ENCODE results near the gene VPS52. TPM values are rescaled to one million over a fixed set of nuclear protein-coding genes. Genes with fewer than 3 reads are reported as not detected.
A peak's percentile ranks its signal among the peaks of the same experiment; 100 is the strongest.
"Not testable (repeated sequence)": the region's sequence is repeated elsewhere in the genome, so short reads cannot be mapped to it uniquely, and the experiment has no call there.

The VPS52 gene
- total RNA-seq, 1 donor from 2014 or later: 36.0 TPM

GRCh38 chr6:33273129-33273923 lies 1.6 kb upstream of the VPS52 start:
- peak overlapping the region; percentile 100 for H3K27ac Mint-ChIP-seq (ENCODE audit: unreplicated experiment)
- H3K9me3 Mint-ChIP-seq (ENCODE audit: low read depth): no peaks in the 10 kb centered on the region
- no peaks in the 10 kb centered on the region for H3K27me3 Mint-ChIP-seq (ENCODE audit: low read depth)
- no peak for DNase-seq (ENCODE audit: low spot score)
- peaks cover 25% of the 10 kb centered on the region for H3K36me3 Mint-ChIP-seq (ENCODE audit: low read depth)
- H3K4me1 Mint-ChIP-seq (ENCODE audit: low read depth): peaks cover 67% of the 10 kb centered on the region
- TF ChIP-seq CTCF (IDR thresholded peaks at IDR 0.05): no peak
- H3K4me3 Mint-ChIP-seq (ENCODE audit: unreplicated experiment): peak overlapping the region; percentile 94

- Mint-ChIP-seq H3K36me3 (ENCODE audit: low read depth) (peaks cover 29% of the 10 kb centered on the region), H3K4me3 (ENCODE audit: unreplicated experiment) (peak overlapping the region; percentile 94), H3K4me1 (ENCODE audit: low read depth) (peaks cover 63% of the 10 kb centered on the region), H3K9me3 (ENCODE audit: low read depth) (no peaks in the 10 kb centered on the region), H3K27me3 (ENCODE audit: low read depth) (no peaks in the 10 kb centered on the region), H3K27ac (ENCODE audit: unreplicated experiment) (peak overlapping the region; percentile 100)
- TF ChIP-seq CTCF (IDR thresholded peaks at IDR 0.05): no peak
- DNase-seq (ENCODE audit: low spot score): no peak
Measured at GRCh38 chr6:33272275-33273128, 826 bp upstream of the VPS52 start.

GRCh38 chr6:33271117-33271467 lies 584 bp downstream of the VPS52 start:
- TF ChIP-seq CTCF (IDR thresholded peaks at IDR 0.05): peak; percentile 34
- no peak for DNase-seq (ENCODE audit: low spot score)
- Mint-ChIP-seq H3K36me3 (ENCODE audit: low read depth) (peaks cover 34% of the 10 kb centered on the region), H3K4me1 (ENCODE audit: low read depth) (peaks cover 52% of the 10 kb centered on the region), H3K27me3 (ENCODE audit: low read depth) (no peaks in the 10 kb centered on the region), H3K27ac (ENCODE audit: unreplicated experiment) (peak overlapping the region; percentile 100), H3K4me3 (ENCODE audit: unreplicated experiment) (peak overlapping the region; percentile 94), H3K9me3 (ENCODE audit: low read depth) (no peaks in the 10 kb centered on the region)

- H3K4me3 Mint-ChIP-seq (ENCODE audit: unreplicated experiment): no peak overlapping the region
- H3K36me3 Mint-ChIP-seq (ENCODE audit: low read depth): peaks cover 38% of the 10 kb centered on the region
- no peaks in the 10 kb centered on the region for H3K4me1 Mint-ChIP-seq (ENCODE audit: low read depth)
- H3K9me3 Mint-ChIP-seq (ENCODE audit: low read depth): no peaks in the 10 kb centered on the region
- H3K27ac Mint-ChIP-seq (ENCODE audit: unreplicated experiment): no peak overlapping the region
- DNase-seq (ENCODE audit: low spot score): no peak
- no peaks in the 10 kb centered on the region for H3K27me3 Mint-ChIP-seq (ENCODE audit: low read depth)
- TF ChIP-seq CTCF (IDR thresholded peaks at IDR 0.05): no peak
Measured at GRCh38 chr6:33264015-33264414, 7.7 kb downstream of the VPS52 start.

- H3K4me3 Mint-ChIP-seq (ENCODE audit: unreplicated experiment); H3K9me3 Mint-ChIP-seq (ENCODE audit: low read depth); DNase-seq (ENCODE audit: low spot score); H3K27me3 Mint-ChIP-seq (ENCODE audit: low read depth); H3K27ac Mint-ChIP-seq (ENCODE audit: unreplicated experiment); H3K4me1 Mint-ChIP-seq (ENCODE audit: low read depth): not testable (repeated sequence)
- peaks cover 33% of the 10 kb centered on the region for H3K36me3 Mint-ChIP-seq (ENCODE audit: low read depth)
Measured at GRCh38 chr6:33262490-33262889, 9.2 kb downstream of the VPS52 start.

Measured in chondrocyte (in vitro differentiated cells).